22Rv1 (cell line): ENCODE results near the gene IKZF5.

Source experiments
- H3K27ac ChIP-seq: fragments of 450-650 bp; 2 replicates; pipeline ENCODE4 v1.5.1; 2017
- ZFX ChIP-seq: fragments of 450-650 bp; IDR thresholded peaks from 2 replicates; pipeline ENCODE4 v1.6.1; 2017; ENCODE audit warnings: antibody characterized with exemption, borderline replicate concordance
- TF ChIP-seq, protein P1 (sequence below): fragments of 450-650 bp; IDR thresholded peaks from 2 replicates; pipeline ENCODE4 v1.5.1; 2017; ENCODE audit warnings: mild to moderate bottlenecking

The IKZF5 gene

DNA sequence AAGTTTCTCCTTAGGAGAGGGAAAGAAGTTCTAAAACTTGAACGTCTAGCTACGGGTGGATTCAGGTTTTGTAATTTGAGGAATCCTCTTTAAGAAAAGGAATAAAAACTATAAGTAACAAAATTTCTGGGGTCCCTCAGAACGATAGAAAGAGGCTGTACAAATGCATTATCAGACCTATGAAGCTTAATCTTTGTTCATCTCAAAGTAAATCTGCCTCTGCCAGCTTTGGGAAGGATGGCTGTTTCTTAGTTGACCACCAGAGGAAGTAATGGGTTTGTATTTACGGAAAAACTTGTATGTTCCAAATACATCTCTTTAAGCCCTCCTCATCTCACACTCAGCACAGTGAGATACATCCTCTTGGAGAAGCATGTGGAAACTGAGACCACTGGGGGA lies 27.5 kb downstream of the IKZF5 start:
- H3K27ac ChIP-seq: peak overlapping the region; percentile 84
- TF ChIP-seq ZFX: no peak
- TF ChIP-seq, protein P1, sequence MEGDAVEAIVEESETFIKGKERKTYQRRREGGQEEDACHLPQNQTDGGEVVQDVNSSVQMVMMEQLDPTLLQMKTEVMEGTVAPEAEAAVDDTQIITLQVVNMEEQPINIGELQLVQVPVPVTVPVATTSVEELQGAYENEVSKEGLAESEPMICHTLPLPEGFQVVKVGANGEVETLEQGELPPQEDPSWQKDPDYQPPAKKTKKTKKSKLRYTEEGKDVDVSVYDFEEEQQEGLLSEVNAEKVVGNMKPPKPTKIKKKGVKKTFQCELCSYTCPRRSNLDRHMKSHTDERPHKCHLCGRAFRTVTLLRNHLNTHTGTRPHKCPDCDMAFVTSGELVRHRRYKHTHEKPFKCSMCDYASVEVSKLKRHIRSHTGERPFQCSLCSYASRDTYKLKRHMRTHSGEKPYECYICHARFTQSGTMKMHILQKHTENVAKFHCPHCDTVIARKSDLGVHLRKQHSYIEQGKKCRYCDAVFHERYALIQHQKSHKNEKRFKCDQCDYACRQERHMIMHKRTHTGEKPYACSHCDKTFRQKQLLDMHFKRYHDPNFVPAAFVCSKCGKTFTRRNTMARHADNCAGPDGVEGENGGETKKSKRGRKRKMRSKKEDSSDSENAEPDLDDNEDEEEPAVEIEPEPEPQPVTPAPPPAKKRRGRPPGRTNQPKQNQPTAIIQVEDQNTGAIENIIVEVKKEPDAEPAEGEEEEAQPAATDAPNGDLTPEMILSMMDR: no peak

DNA sequence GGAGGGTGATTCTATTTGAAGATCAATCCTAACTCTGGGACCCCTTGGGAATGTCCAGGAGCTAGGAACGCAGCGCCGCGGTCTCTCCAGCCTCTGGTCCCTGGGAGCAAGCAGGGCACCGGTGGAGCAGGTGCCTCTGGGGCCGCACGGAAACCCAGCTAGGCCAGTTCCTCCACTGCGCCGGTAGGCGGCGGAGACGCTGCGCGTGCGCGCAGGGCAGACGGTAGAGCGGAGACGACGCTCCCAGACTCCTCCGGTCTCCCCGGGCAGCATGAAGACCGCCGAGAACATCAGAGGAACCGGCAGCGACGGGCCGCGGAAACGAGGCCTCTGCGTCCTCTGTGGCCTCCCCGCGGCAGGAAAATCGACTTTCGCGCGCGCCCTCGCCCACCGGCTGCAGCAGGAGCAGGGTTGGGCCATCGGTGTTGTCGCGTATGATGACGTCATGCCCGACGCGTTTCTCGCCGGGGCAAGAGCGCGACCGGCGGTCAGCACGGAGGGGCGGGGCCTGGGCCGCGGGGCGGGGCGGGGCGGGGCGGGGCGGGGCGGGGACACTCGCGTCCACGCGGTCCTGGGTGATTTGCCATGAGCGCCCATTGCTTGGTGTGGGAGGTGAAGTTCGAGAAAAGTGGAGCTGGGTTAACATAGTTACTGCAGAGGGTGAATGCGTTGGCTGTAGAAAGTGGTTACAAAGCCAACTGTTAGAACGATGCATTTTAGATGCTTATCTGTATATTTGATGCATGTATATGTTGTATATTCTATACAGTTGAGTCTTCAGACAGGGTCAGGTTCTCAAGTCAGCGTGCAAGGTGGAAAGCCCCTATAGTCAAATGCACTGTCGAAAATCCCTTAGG lies 28.2 kb downstream of the IKZF5 start, which contains the start of gene PSTK:
TSS of gene PSTK (plus strand) at position 193 of the 857 bp plus-strand sequence. CDS start at position 272, 79 bp downstream.
- H3K27ac ChIP-seq: peak within 1 kb of the TSS; percentile 84
- TF ChIP-seq, protein P1: peak; percentile 88
- TF ChIP-seq ZFX: no peak

DNA sequence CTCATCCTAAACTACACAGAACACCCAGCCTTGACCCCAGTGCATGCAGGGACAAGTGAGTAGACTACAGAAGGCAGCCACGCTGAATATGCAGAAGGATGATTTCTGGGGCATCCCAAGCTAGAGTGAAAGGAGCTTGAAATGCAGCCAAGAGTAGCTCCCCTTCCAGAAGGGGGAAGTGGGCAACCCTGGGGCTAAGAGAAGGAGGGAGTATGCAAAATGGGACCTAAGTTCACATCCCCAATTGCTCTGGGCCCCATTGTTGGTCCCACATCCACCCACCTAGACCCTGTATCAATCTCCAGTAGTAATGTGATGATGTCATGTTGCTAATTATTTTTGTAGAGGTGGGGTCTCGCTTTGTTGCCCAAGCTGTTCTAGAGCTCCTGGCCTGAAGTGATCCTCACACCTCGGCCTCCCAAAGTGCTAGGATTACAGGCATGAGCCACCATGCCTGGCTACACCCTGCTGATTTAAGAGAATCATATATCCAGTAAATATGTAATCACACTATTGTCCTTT lies 34.0 kb downstream of the IKZF5 start:
- TF ChIP-seq ZFX: no peak
- TF ChIP-seq, protein P1: no peak

DNA sequence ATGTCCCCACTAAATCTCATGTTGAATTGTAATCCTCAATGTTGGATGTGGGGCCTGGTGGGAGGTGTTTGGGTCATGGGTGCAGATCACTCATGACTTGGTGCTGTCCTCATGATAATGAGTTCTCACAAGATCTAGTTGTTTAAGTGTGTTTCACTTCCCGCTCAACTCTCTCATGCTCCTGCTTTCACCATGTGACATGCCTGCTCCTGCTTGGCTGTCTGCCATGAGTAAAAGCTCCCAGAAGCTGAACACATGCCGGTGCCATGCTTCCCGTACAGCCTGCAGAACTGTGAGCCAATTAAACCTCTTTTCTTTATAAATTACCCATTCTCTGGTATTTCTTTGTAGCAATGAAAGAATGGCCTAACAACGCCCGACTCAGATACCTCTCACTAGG lies 34.6 kb downstream of the IKZF5 start:
- no peak overlapping the region for H3K27ac ChIP-seq
- TF ChIP-seq, protein P1: no peak
- no peak for TF ChIP-seq ZFX

More for the DNA sequence above, 34.0 kb downstream of the IKZF5 start:
- H3K27ac ChIP-seq: no peak overlapping the region

DNA sequence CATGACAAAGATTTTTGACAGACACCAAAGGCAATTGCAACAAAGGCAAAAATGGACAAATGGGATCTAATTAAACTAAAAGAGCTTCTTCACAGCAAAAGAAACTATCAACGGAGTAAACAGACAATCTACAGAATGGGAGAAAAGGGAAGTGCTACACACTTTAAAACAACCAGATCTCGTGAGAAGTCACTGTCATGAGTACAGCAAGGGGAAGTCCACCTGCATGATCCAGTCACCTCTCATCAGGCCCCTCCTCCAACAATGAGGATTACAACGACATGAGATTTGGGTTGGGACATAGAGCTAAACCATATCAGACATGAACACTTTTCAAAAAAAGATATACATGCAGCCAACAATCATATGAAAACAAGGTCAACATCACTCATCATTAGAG lies 39.9 kb downstream of the IKZF5 start:
- TF ChIP-seq, protein P1: no peak
- no peak for TF ChIP-seq ZFX
- H3K27ac ChIP-seq: no peak overlapping the region

DNA sequence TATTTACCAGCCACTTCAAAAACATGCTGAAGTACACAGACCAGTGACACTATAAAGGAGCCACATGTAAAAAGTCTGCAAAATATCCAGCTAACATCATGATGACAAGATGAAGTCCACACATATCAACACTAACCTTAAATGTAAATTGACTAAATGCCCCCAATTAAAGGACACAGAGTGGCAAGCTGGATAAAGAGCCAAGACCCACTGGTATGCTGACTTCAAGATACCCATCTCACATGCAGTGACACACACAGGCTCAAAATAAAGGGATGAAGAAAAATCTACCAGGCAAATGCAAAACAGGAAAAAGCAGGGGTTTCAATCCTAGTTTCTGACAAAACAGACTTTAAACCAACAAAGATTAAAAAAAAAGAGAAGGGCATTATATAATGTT lies 41.7 kb downstream of the IKZF5 start:
- no peak overlapping the region for H3K27ac ChIP-seq
- TF ChIP-seq, protein P1: no peak
- TF ChIP-seq ZFX: no peak

DNA sequence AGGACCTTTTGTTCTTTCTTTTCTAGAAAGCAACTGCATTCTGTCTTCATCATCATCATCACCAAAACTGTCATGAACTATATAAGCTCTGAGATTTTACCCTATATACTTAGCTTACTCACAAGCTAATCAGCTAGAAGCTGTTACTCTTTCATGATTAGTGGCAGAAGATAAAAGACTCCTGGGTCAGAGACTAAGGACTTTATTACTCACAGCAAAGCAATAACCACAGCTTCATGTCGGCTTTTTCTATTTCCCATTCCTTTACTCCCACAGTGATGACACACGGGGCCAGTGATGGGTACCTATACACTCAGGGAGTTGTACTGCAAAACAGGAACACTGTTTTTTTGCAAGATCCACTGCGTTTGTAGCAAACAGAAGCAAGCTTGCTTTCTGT lies 46.2 kb downstream of the IKZF5 start:
- TF ChIP-seq ZFX: no peak
- TF ChIP-seq, protein P1: no peak
- no peak overlapping the region for H3K27ac ChIP-seq
